HepG2 (cell line): ENCODE data around the gene PRTN3. TPM values are rescaled to one million over a fixed set of nuclear protein-coding genes. Genes with fewer than 3 reads are reported as not detected.

ENCODE experiments used
- ATAC-seq: fragments of 200-7000 bp; cut with Tn5 transposase; 3 replicates; pipeline ENCODE4 v1.9.1; 2020; ENCODE audit warnings: mild to moderate bottlenecking, moderate library complexity
- BruUV-seq: library from RNA; stranded (reverse); fragments of 400-500 nt; replicated peaks from 2 replicates; lab custom pipeline; 2021; lab: Mats Ljungman, UMichigan
- CTCF ChIA-PET: fragments of 300-600 bp; formaldehyde crosslinking; extraction: SDS; loops from one replicate; lab custom pipeline; 2021; ENCODE audit warnings: low total read pairs, inconsistent platforms, low intra/inter-chr PET ratio; lab: Yijun Ruan, JAX
- POLR2A ChIA-PET: fragments of 350-600 bp; sonication (Branson Sonifier 250); formaldehyde crosslinking; loops from one replicate; lab custom pipeline; 2020; ENCODE audit warnings: antibody characterized with exemption, inconsistent platforms; lab: Yijun Ruan, JAX
- DNase-seq: peaks from one replicate; pipeline ENCODE4 v3.0.0-alpha.2; 2015; ENCODE audit warnings: low spot score
- FAIRE-seq: peaks from 3 replicates; lab custom pipeline; 2011; peaks lifted over from hg19 to GRCh38; lab: Jason Lieb, UNC
- H2AFZ ChIP-seq: one replicate; pipeline ENCODE4 v1.6.1; 2011; ENCODE audit warnings: low read length, inconsistent platforms
- H3K27ac ChIP-seq: fragments of 300-600 bp; 3 replicates; pipeline ENCODE4 v1.8.0; 2011; ENCODE audit warnings: mixed run types, mild to moderate bottlenecking, mixed read lengths, low read length, inconsistent platforms; ENCODE audit not compliant: insufficient read depth; ENCODE audit errors: extremely low read length
- H3K27me3 ChIP-seq, 2 experiments: fragments of 200-600 bp in 1 of 2; 2 replicates in 1 of 2; 3 replicates in 1 of 2; pipeline versions ENCODE4 v1.6.0 to v1.8.0; 2011; ENCODE audit warnings: low read length in 2 of 2, mild to moderate bottlenecking in 2 of 2, moderate library complexity in 2 of 2, inconsistent platforms in 1 of 2; ENCODE audit not compliant: insufficient read depth in 2 of 2, control insufficient read depth in 1 of 2
- H3K36me3 ChIP-seq, 2 experiments: fragments of 200-600 bp in 1 of 2; replicated peaks in 1 of 2; 2 replicates in 1 of 2; 3 replicates in 1 of 2; pipeline versions ENCODE4 v1.5.1 to v1.8.0; 2011; ENCODE audit warnings: low read length in 2 of 2, inconsistent platforms in 1 of 2; ENCODE audit not compliant: insufficient read depth in 2 of 2, control insufficient read depth in 1 of 2
- H3K4me1 ChIP-seq: 2 replicates; pipeline ENCODE4 v1.5.1; 2012; ENCODE audit warnings: low read length, inconsistent platforms; ENCODE audit not compliant: insufficient read depth
- H3K4me2 ChIP-seq: 2 replicates; pipeline ENCODE4 v1.6.0; 2011; ENCODE audit warnings: low read depth, low read length, inconsistent platforms
- H3K4me3 ChIP-seq, 3 experiments: fragments of 200-600 bp in 1 of 3; sonication (generic), shearing (Covaris generic) in 1 of 3; replicated peaks in 1 of 3; 2 replicates each; pipeline ENCODE4 v1.5.1; 2011 to 2016; ENCODE audit warnings: low read length in 3 of 3, inconsistent platforms in 2 of 3, low read depth in 2 of 3, mild to moderate bottlenecking in 2 of 3, control low read depth in 1 of 3, mixed read lengths in 1 of 3; ENCODE audit not compliant: insufficient read depth in 1 of 3
- H3K79me2 ChIP-seq: one replicate; pipeline ENCODE4 v1.6.1; 2011; ENCODE audit warnings: low read length, inconsistent platforms; ENCODE audit not compliant: insufficient read depth
- H3K9ac ChIP-seq: 2 replicates; pipeline ENCODE4 v1.6.0; 2011; ENCODE audit warnings: mild to moderate bottlenecking, low read depth, low read length, inconsistent platforms; ENCODE audit not compliant: insufficient read depth
- H3K9me3 ChIP-seq: 2 replicates; pipeline ENCODE4 v1.5.1; 2012; ENCODE audit warnings: mild to moderate bottlenecking, low read length
- H4K20me1 ChIP-seq: 2 replicates; pipeline ENCODE4 v1.6.0; 2011; ENCODE audit warnings: inconsistent platforms, mild to moderate bottlenecking, low read length, moderate library complexity; ENCODE audit not compliant: insufficient read depth
- ATF2 ChIP-seq: sonication (generic); formaldehyde crosslinking; IDR thresholded peaks from 2 replicates; pipeline ENCODE4 v1.4.0; 2020; ENCODE audit warnings: missing genetic modification reagents
- DPF2 ChIP-seq: sonication (generic); formaldehyde crosslinking; IDR thresholded peaks from 2 replicates; pipeline ENCODE4 v1.4.0; 2020; ENCODE audit warnings: mild to moderate bottlenecking, low read depth, missing genetic modification reagents, borderline replicate concordance
- GABPA ChIP-seq, 2 experiments: IDR thresholded peaks; 2 replicates each; pipeline ENCODE4 v1.6.1; 2011 to 2016; ENCODE audit warnings: low read depth in 2 of 2, low read length in 1 of 2, missing biosample characterization in 1 of 2, missing genetic modification characterization in 1 of 2
- MAX ChIP-seq: IDR thresholded peaks from 2 replicates; pipeline ENCODE4 v1.6.1; 2012; ENCODE audit warnings: inconsistent platforms
- ONECUT2 ChIP-seq: sonication (generic); formaldehyde crosslinking; IDR thresholded peaks from 2 replicates; pipeline ENCODE4 v1.4.0; 2020; ENCODE audit warnings: missing genetic modification reagents
- PHF5A ChIP-seq: IDR thresholded peaks from one replicate; pipeline ENCODE4 v1.6.1; 2018; ENCODE audit warnings: low read depth, missing genetic modification reagents; ENCODE audit not compliant: unreplicated experiment
- POLR2G ChIP-seq: fragments of 200-400 bp; formaldehyde crosslinking; IDR thresholded peaks from 2 replicates; pipeline ENCODE4 v1.6.1; 2018; ENCODE audit warnings: mild to moderate bottlenecking, low read depth, low read length, moderate library complexity
- STAG1 ChIP-seq: sonication (generic); formaldehyde crosslinking; IDR thresholded peaks from 2 replicates; pipeline ENCODE4 v1.4.0; 2020; ENCODE audit warnings: missing genetic modification reagents
- TSC22D2 ChIP-seq: sonication (generic); formaldehyde crosslinking; IDR thresholded peaks from 2 replicates; pipeline ENCODE4 v1.5.1; 2020; ENCODE audit warnings: missing genetic modification reagents, mild to moderate bottlenecking, borderline replicate concordance
- ZNF235 ChIP-seq: sonication (generic); formaldehyde crosslinking; IDR thresholded peaks from 2 replicates; pipeline ENCODE4 v1.8.1; 2023; ENCODE audit warnings: mild to moderate bottlenecking, missing genetic modification reagents, borderline replicate concordance
- ZNF430 ChIP-seq: sonication (generic); formaldehyde crosslinking; IDR thresholded peaks from 2 replicates; pipeline ENCODE4 v1.9.0; 2021; ENCODE audit warnings: mild to moderate bottlenecking, missing genetic modification reagents
- ZNF570 ChIP-seq: sonication (generic); formaldehyde crosslinking; IDR thresholded peaks from 2 replicates; pipeline ENCODE4 v1.4.0; 2020; ENCODE audit warnings: mild to moderate bottlenecking, missing genetic modification reagents, borderline replicate concordance
- ZNF619 ChIP-seq: sonication (generic); formaldehyde crosslinking; IDR thresholded peaks from 2 replicates; pipeline ENCODE4 v1.4.0; 2020; ENCODE audit warnings: mild to moderate bottlenecking, missing genetic modification reagents
- WGBS: methylation state at CpG from one replicate; pipeline ENCODE4 v1.1.6; 2017; ENCODE audit warnings: low lambda C conversion rate; 5-methylcytosine and 5-hydroxymethylcytosine counted together
- in situ Hi-C: cut with HindIII; loops from 2 replicates; pipeline ENCODE4 v1.10.0; 2017; ENCODE audit warnings: low pct_unique_long_range_greater_than_20kb; ENCODE audit not compliant: extremely low pct_ligation_motif_present
- intact Hi-C: fragments of 100-400 bp; cut with micrococcal nuclease; formaldehyde crosslinking; loops from one replicate; pipeline ENCODE4 v1.10.0; 2022; ENCODE audit not compliant: unreplicated experiment
- polyA plus RNA-seq, 8 experiments: library from polyadenylated mRNA; depleted of rRNA in 3 of 8; stranded (reverse) in 7 of 8; unstranded in 1 of 8; fragments of >200 nt; fragmentation: Illumina TruSeq in 4 of 8; extraction: Trizol in 4 of 8; gene quantifications; 2 replicates each; pipeline versions ENCODE4 v1.2.1 to v1.2.3, GENCODE V29; 2011 to 2016; ENCODE audit warnings: low read depth in 4 of 8, missing spikeins in 1 of 8, mixed read lengths in 1 of 8; ENCODE audit not compliant: insufficient read depth in 1 of 8
- total RNA-seq, 5 experiments: library from RNA; depleted of rRNA; stranded (reverse); fragments of >200 nt; fragmentation: Illumina TruSeq; extraction: Trizol; gene quantifications; 2 replicates each; pipeline ENCODE4 v1.2.3, GENCODE V29; 2016; ENCODE audit warnings: low read depth in 1 of 5
- TF ChIP-seq, protein P1 (sequence below): sonication (generic); formaldehyde crosslinking; conservative IDR thresholded peaks from 2 replicates; pipeline ENCODE4 v1.4.0; 2020; ENCODE audit warnings: missing genetic modification reagents

Gene PRTN3
- total and polyA plus RNA-seq, 2 of the 13 experiments (the other 11 are each of a cell fraction or from before 2014, with no cell fraction given), result not detected

DNA sequence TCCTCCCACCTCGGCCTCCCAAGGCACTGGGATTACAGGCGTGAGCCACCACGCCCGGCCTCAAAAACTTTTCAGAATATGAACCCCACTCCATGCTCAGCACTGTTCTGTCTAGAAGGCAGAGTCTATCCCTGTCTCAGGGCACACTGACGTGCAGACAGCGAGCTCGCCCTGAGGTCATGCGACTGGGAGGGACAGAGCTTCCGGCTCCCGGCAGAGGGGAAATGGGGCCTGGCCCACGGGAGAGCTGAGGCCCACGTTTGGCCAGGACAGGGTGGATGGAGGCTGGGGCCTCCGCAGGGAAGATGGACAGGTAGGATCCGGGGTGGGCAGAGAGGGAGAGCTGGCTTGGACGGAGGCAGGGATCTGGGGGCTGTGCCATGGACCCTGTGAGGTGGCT is 15.9 kb upstream of the PRTN3 start:
- intact Hi-C loops, result no loop called here
- Histone ChIP-seq H3K4me2 (no peak overlapping the region), H2AFZ (no peak overlapping the region), H4K20me1 (no peaks in the 10 kb centered on the region), H3K9me3 (no peaks in the 10 kb centered on the region), H3K79me2 (no peaks in the 10 kb centered on the region), H3K4me3 (peak overlapping the region in 1 of 3 experiments; percentile 25; a peak in 1 of 6 replicates), H3K27ac (no peak overlapping the region), H3K27me3 (peaks cover 7 to 30% of the 10 kb centered on the region in 2 experiments), H3K36me3 (no peaks in the 10 kb centered on the region), H3K4me1 (peaks cover 8% of the 10 kb centered on the region), H3K9ac (no peak overlapping the region)
- in situ Hi-C loops, result no loop called here
- TF ChIP-seq ATF2 (CRISPR knock-in tag) (no peak), DPF2 (no peak), STAG1 (no peak), GABPA (IDR thresholded peaks at IDR 0.05; ENCODE audit: low read depth, low read length) (no peak), GABPA (CRISPR knock-in tag; IDR thresholded peaks at IDR 0.05; ENCODE audit: low read depth) (peak; percentile 31; the same call in 1 of the 2 replicates)
- WGBS, result 55% methylated on average over 9 of the region's 15 CpGs
- BruUV-seq, result no TSS peak
- ChIA-PET CTCF (no interaction called here), POLR2A (no interaction called here)
- FAIRE-seq, result no peak
- no peak for ATAC-seq
- DNase-seq, result no peak

GRCh38 chr19:825897-826644 is 14.7 kb upstream of the PRTN3 start:
- H3K27me3 ChIP-seq, result peaks cover 9 to 36% of the 10 kb centered on the region in 2 experiments
- intact Hi-C loops, result no loop called here
- WGBS, result 37% methylated on average over 19 of the region's 19 CpGs
- H3K9me3 ChIP-seq, result no peaks in the 10 kb centered on the region
- no peak overlapping the region for H3K9ac ChIP-seq
- in situ Hi-C loops, result no loop called here
- no peaks in the 10 kb centered on the region for H3K79me2 ChIP-seq
- POLR2A ChIA-PET, result no interaction called here
- FAIRE-seq (no peak), ATAC-seq (no peak), DNase-seq (no peak)
- H3K27ac ChIP-seq, result no peak overlapping the region
- BruUV-seq, result no TSS peak
- H3K4me3 ChIP-seq, result no peak overlapping the region
- peaks cover 9% of the 10 kb centered on the region for H3K4me1 ChIP-seq
- H3K36me3 ChIP-seq, result no peaks in the 10 kb centered on the region
- no peaks in the 10 kb centered on the region for H4K20me1 ChIP-seq
- no peak overlapping the region for H2AFZ ChIP-seq
- H3K4me2 ChIP-seq, result no peak overlapping the region
- CTCF ChIA-PET, result no interaction called here
- TF ChIP-seq ONECUT2 (CRISPR knock-in tag) (no peak), ZNF430 (CRISPR knock-in tag) (no peak), POLR2G (no peak), ZNF235 (no peak), TSC22D2 (CRISPR knock-in tag) (no peak), MAX (no peak), ZNF619 (CRISPR knock-in tag) (no peak), ZNF570 (CRISPR knock-in tag) (no peak), PHF5A (CRISPR knock-in tag) (no peak)
- TF ChIP-seq, protein P1, sequence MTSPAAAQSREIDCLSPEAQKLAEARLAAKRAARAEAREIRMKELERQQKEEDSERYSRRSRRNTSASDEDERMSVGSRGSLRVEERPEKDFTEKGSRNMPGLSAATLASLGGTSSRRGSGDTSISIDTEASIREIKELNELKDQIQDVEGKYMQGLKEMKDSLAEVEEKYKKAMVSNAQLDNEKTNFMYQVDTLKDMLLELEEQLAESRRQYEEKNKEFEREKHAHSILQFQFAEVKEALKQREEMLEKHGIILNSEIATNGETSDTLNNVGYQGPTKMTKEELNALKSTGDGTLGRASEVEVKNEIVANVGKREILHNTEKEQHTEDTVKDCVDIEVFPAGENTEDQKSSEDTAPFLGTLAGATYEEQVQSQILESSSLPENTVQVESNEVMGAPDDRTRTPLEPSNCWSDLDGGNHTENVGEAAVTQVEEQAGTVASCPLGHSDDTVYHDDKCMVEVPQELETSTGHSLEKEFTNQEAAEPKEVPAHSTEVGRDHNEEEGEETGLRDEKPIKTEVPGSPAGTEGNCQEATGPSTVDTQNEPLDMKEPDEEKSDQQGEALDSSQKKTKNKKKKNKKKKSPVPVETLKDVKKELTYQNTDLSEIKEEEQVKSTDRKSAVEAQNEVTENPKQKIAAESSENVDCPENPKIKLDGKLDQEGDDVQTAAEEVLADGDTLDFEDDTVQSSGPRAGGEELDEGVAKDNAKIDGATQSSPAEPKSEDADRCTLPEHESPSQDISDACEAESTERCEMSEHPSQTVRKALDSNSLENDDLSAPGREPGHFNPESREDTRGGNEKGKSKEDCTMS (CRISPR knock-in tag), result no peak
